Esophagus muscularis mucosa (tissue), 4 donors: ENCODE results near the gene MYH6.

Experiments
- EP300 ChIP-seq: sonication (generic); formaldehyde crosslinking; IDR thresholded peaks from one replicate; pipeline ENCODE4 v1.6.1; 2017; ENCODE audit warnings: antibody characterized with exemption
- POLR2A ChIP-seq: fragments of 450-650 bp; IDR thresholded peaks from one replicate; pipeline ENCODE4 v1.6.1; 2017; ENCODE audit warnings: antibody characterized with exemption, moderate library complexity, mild to moderate bottlenecking, low read depth
- POLR2AphosphoS5 ChIP-seq, 2 donors: sonication (generic); formaldehyde crosslinking; IDR thresholded peaks; one replicate each; pipeline ENCODE4 v1.6.1; 2017; ENCODE audit warnings: antibody characterized with exemption in 2 of 2
- TF ChIP-seq, protein P1 (sequence below), 3 experiments: fragments of 200-600 bp in 2 of 3; fragments of 450-650 bp in 1 of 3; sonication (generic) in 2 of 3; IDR thresholded peaks; one replicate each; pipeline ENCODE4 v1.5.1; 2017 to 2019; ENCODE audit warnings: antibody characterized with exemption in 3 of 3, mild to moderate bottlenecking in 2 of 3, moderate library complexity in 1 of 3

DNA sequence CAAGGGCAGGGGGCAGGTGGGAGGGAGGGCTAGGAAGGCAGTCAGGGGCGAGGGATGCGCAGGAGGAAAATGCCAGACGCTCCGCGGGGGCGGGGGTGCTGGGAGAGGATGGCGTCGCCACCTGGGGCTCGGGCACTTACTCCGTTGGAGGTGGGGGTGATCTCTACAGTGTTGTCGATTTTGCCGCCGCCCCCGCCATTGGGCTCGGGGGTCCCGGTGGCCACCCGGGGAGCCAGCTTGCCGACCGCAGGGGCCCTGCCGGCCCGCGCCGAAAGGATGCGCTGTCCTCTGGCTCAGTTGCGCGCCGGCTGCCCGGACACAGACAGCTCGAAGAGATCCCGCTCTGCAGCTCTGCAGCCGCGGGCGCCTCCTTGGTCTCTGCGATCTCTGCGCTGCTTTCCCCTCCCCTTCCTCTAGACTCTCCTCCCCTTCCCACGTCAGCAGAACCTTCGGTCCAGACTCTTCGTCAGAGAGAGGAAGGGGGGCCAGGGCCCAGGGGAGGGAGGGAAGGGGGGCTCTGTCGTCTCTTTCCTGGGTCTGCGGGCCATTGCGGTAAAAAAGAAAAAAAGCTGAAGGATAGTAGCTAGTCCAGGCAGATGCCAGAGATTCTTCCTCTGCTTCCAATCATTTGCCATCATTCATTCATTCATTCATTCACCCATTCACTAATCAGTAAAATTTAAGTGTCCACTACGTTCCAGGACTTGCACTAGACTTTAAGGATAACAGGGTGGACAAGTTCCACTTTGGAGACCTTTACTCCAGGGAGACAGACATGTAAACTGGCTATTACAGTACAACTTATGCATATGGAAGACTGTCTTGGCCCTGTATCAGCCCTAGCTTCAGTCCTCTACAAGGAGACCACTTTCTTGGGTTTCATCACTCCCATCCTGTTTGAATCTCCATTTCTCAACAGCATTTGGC lies 55.3 kb downstream of the MYH6 start, which contains the start of gene SLC22A17:
- TF ChIP-seq, protein P1, sequence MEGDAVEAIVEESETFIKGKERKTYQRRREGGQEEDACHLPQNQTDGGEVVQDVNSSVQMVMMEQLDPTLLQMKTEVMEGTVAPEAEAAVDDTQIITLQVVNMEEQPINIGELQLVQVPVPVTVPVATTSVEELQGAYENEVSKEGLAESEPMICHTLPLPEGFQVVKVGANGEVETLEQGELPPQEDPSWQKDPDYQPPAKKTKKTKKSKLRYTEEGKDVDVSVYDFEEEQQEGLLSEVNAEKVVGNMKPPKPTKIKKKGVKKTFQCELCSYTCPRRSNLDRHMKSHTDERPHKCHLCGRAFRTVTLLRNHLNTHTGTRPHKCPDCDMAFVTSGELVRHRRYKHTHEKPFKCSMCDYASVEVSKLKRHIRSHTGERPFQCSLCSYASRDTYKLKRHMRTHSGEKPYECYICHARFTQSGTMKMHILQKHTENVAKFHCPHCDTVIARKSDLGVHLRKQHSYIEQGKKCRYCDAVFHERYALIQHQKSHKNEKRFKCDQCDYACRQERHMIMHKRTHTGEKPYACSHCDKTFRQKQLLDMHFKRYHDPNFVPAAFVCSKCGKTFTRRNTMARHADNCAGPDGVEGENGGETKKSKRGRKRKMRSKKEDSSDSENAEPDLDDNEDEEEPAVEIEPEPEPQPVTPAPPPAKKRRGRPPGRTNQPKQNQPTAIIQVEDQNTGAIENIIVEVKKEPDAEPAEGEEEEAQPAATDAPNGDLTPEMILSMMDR (IDR thresholded peaks at IDR 0.05): peak in 2 of 3 experiments; percentile 11 to 40
- TF ChIP-seq POLR2AphosphoS5 (IDR thresholded peaks at IDR 0.05) (peak; percentile 94), POLR2A (no peak), EP300 (no peak)
